AG09319 (cell line): Measurements from ENCODE around the gene THADA.

ENCODE experiments used
- DNase-seq: peaks from one replicate; pipeline ENCODE4 v3.0.0-alpha.2; 2010; ENCODE audit warnings: low read depth; ENCODE audit errors: extremely low read depth
- CTCF ChIP-seq: IDR thresholded peaks from 2 replicates; pipeline ENCODE4 v1.5.1; 2011; ENCODE audit warnings: low read depth, mild to moderate bottlenecking, inconsistent platforms, low read length, moderate library complexity

Gene THADA

GRCh38 chr2:43461453-43462073, 134.3 kb downstream of the THADA start:
- DNase-seq, result no peak
- no peak for TF ChIP-seq CTCF

GRCh38 chr2:43460611-43461365, 135.1 kb downstream of the THADA start:
- TF ChIP-seq CTCF, result no peak
- DNase-seq, result no peak

- no peak for DNase-seq
- TF ChIP-seq CTCF, result no peak
Observed at GRCh38 chr2:43460174-43460546, 135.7 kb downstream of the THADA start.

- no peak for TF ChIP-seq CTCF
- DNase-seq, result no peak
Observed at GRCh38 chr2:43459446-43460173, 136.2 kb downstream of the THADA start.

- DNase-seq, result no peak
- no peak for TF ChIP-seq CTCF
Observed at GRCh38 chr2:43458014-43458628, 137.7 kb downstream of the THADA start.

GRCh38 chr2:43455731-43456642, 139.9 kb downstream of the THADA start:
- no peak for DNase-seq
- no peak for TF ChIP-seq CTCF
